Erythroblast (primary cell): ENCODE data around the gene KCNIP4.

Experiments
- DNase-seq, 2 experiments: peaks; one replicate each; lab custom pipeline; 2025; lab: John Stamatoyannopoulos, UW
- GATA1 ChIP-seq: IDR thresholded peaks from 2 replicates; pipeline ENCODE4 v1.6.1; 2011; ENCODE audit warnings: low read depth, mild to moderate bottlenecking, control low read depth, low read length, moderate library complexity
- POLR2A ChIP-seq: IDR thresholded peaks from 2 replicates; pipeline ENCODE4 v1.6.1; 2011; ENCODE audit warnings: mild to moderate bottlenecking, low read length

The KCNIP4 gene

DNA sequence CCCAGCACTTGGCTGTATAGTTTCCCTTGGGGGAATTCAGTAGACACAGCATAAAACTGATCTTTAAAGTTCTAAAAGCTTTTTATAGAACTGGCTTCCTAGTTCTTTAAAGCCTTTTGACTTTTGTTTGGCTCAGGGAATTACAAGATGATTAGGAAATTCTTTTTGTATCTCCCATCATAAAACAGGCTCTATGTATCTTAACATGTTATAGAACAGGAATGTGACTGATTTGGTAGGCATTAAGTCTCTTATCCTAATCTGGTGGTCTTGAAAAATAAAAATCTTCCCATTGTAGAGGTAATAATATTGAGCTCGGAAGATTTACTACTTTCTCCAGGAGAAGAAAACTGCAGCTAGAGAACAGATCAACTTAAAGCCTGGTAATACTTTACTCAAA lies 262.7 kb downstream of the KCNIP4 start:
- no peak for TF ChIP-seq GATA1
- TF ChIP-seq POLR2A = no peak
- DNase-seq = no peak

GRCh38 chr4:21680326-21680898 lies 268.2 kb downstream of the KCNIP4 start:
- TF ChIP-seq POLR2A = no peak
- no peak for TF ChIP-seq GATA1
- DNase-seq = no peak

DNA sequence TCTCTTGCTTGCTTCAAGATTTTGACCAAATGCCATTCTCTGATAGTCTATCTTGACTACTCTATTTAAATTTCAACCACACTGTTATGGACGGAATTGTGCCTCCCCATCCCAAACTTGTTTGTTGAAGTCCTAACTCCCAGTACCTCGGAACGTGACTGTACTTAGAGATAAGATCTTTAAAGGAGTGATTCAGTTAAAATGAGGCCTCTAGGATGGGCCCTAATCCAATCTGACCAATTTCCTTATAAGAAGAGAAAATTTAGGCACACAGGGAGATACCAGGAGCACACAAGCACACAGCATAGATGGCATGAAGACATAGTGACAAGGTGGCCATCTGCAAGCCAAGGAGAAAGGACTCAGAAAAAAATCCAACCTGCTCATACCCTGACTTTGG lies 269.9 kb downstream of the KCNIP4 start:
- no peak for DNase-seq
- TF ChIP-seq GATA1 (no peak), POLR2A (no peak)

DNA sequence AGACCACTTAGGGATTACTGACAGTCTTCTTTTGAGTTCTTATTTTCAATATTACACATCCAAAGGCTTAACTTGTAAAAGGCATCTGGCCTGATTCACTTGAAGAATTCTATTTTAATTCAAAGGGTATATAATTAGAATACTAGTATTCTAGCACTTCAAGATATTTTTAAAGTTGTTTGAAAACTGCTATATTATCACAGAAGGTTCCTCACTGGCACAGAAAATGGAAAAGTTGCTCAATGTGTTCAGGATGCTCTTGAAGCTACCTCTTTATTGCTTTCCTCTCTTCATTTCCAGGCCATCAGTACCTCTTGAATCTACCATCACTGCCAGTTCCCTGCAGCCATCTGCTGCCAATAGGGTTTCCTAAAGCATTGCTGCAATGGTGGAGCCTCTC lies 271.4 kb downstream of the KCNIP4 start:
- no peak for DNase-seq
- TF ChIP-seq POLR2A (no peak), GATA1 (no peak)

GRCh38 chr4:21664355-21664754 lies 284.2 kb downstream of the KCNIP4 start:
- no peak for DNase-seq
- TF ChIP-seq GATA1 = no peak
- no peak for TF ChIP-seq POLR2A

- no peak for DNase-seq
- no peak for TF ChIP-seq POLR2A
- no peak for TF ChIP-seq GATA1
Observed at GRCh38 chr4:21656832-21657231, 291.7 kb downstream of the KCNIP4 start.

GRCh38 chr4:21655031-21655430 lies 293.5 kb downstream of the KCNIP4 start:
- no peak for TF ChIP-seq GATA1
- no peak for TF ChIP-seq POLR2A
- DNase-seq = no peak

DNA sequence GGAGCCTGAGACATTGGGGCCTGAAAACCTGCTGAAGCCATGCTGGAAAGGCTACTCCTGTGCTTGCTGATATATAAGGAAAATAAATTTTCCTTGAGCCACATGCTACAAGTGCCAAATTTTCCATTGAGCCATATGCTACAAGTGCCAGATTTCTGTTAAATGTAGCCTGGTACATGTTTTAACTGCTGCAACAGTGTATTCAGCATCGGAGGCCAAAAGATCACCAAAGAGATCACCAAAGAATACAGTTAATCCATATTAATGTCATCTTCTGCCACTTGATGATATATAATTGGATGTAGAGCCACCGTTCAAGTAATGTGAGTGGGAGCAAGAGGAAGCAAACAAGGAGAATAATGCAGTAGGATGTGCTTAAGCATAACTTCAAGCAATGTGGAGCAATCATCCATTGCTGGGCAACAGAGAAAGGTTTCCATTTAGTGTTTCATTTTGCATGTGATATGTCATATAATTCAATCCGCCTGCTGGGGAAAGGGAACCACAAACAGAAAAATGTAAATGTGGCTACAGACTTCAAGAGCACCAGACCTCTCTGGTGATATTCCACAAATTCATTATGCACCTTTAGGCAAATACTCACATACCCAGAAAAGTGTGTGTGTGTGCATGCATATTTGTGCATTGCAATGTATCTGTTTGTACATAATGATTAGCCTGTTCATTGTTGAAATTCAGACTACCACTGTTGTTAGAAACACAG lies 295.9 kb downstream of the KCNIP4 start:
- no peak for DNase-seq
- no peak for TF ChIP-seq POLR2A
- TF ChIP-seq GATA1 = no peak

GRCh38 chr4:21649391-21650090 lies 299.0 kb downstream of the KCNIP4 start:
- DNase-seq = no peak
- TF ChIP-seq GATA1 = no peak
- no peak for TF ChIP-seq POLR2A

DNA sequence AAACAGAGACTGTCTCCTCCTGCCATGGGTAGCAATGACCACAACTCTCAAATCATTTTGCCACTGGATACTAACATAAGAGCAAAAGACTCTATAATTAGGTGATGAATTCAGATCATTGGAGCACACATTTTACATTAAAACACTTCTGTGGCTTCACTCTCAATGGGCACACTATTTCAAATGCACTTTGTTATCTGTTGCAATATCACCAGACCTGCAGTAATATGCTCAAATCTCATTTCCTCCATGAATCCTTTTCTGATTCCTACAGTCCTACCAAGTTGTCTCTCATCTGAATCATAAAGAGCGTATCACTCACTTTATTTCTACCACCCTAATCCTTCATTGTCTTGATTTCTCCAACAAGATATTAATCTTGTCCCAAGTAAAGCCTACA lies 302.8 kb downstream of the KCNIP4 start:
- DNase-seq = no peak
- no peak for TF ChIP-seq GATA1
- no peak for TF ChIP-seq POLR2A

GRCh38 chr4:21641696-21642095 lies 306.9 kb downstream of the KCNIP4 start:
- DNase-seq = no peak
- TF ChIP-seq GATA1 = no peak
- TF ChIP-seq POLR2A = no peak

DNA sequence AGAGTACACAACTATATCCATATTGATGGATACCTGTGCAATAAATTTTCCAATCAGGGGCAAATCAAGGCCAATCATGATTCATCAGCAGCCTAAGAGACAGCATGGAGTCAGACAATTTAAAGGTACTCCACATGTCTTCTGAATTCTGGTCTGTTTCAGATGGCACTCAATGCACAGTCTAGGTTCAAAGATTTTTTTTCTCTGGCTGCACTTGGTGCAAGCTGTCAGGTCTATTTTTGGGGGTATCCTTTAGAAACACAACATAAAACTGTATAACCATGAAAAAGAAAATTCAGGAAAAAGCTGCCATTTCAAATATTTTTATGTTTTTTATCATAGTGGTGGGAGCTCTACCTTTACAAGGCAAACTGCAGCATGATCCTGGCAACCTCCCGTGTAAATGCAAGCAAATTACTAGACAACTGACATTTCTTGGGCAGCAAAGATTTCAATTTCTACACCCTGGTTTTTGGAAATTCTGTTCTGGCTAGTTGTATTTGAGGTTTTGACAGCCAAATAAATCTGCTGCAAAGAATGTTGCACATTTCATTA lies 310.3 kb downstream of the KCNIP4 start:
- TF ChIP-seq POLR2A (no peak), GATA1 (no peak)
- DNase-seq = no peak

GRCh38 chr4:21628916-21629610 lies 319.5 kb downstream of the KCNIP4 start:
- DNase-seq = no peak
- TF ChIP-seq POLR2A (no peak), GATA1 (no peak)

GRCh38 chr4:21628116-21628670 lies 320.4 kb downstream of the KCNIP4 start:
- no peak for DNase-seq
- no peak for TF ChIP-seq GATA1
- TF ChIP-seq POLR2A = no peak
